ENCODE measurements around the gene TREM2. TPM values are rescaled to one million over a fixed set of nuclear protein-coding genes. Genes with fewer than 3 reads are reported as not detected.
A peak's percentile ranks its signal among the peaks of the same experiment; 100 is the strongest.

The TREM2 gene
- polyA plus RNA-seq, 3 donors, result 0.47 to 0.90 (median 0.83) TPM

DNA sequence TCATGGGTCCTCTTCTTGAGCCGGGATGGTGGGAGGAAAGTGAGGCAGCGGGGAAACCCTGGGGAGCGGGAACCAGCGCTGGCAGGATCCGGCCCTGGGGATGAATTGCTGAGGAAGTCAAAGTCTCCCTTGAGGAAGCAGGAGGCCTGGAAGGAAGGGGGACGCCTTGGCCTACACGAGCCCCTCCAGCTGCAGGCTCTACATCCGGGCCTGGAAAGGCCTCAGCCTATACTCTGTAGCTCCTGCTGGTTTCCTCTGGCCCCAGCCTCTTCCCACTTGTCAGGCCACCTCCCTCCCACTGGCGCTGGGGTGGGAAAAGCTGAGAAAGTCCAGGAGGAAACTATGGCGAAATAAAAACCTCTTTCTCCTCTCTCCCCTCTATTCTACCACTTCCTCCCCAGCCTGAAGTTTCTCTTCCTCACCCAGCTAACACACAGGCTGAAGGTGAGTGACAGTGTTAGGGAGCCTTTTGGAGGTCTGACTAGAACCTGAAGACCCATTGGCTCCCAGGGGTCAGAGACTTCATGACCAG is 23.2 kb upstream of the TREM2 start:
- no peak for DNase-seq

- DNase-seq, result no peak
Measured at GRCh38 chr6:41184761-41185160, 21.8 kb upstream of the TREM2 start.

DNA sequence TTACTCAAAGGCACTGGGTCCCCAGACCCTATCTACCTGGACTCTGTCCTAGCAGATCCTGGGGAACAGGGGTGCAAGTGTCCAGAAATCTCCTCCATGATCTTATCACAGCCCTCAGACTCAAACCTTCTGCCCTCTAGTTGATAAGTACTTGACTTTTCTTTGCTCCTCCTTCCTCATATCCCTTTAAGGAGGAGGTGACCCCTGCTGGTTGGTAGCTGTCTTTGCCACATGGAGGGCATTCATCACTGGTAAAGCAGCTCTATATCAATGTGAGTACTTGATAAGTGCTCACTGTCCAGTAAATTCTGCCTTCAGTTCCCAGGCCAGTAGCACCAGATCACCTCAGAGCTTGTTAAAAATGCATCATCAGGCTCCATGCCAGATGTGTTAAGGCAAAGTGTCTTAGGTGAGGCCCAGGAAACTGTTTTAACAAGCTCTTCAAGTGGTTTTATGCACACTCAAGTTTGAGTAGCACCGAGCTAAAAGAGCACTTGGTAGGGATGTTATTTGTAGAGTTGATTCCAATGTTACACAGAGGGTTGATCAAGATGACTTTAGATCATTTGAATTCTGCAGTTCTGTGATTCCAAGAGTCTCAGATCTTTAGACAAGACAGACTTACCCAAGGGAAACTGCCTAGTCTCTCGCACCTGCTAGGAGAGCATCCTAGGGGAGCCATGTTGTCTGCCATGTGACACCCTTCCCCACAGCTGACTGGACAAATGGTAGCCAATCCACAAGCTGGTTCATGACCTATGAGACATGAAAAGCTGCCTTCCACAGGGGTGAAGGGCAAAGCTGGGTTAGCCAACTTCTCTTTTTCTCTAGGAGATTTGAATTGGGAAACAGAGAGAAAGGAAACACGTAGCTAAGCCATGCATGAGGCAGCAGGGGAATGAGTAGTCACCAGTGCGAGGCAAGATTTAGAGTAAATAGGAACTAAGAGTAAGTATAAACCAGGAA is 19.4 kb upstream of the TREM2 start:
- peak; percentile 33 for DNase-seq

DNA sequence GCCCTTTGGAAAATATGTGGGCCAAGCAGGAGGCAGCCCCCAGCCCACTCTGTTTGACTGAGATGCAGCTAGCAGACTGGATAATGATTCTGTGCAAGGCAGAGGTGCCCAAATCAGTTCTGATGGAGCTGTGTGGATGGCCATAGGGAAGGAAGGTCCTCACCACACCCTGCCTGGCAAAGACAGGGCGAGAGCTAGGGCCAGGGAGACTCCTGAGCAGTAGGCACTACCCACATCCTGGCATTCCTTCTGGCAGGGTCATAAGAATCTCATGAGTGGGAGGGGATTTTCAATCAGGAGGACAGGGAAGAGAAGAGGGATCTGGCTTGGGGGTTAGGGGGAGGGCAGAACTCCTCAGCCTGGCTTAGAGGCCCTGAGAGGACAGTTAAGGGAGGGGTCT is 18.6 kb upstream of the TREM2 start:
- DNase-seq, result no peak

DNA sequence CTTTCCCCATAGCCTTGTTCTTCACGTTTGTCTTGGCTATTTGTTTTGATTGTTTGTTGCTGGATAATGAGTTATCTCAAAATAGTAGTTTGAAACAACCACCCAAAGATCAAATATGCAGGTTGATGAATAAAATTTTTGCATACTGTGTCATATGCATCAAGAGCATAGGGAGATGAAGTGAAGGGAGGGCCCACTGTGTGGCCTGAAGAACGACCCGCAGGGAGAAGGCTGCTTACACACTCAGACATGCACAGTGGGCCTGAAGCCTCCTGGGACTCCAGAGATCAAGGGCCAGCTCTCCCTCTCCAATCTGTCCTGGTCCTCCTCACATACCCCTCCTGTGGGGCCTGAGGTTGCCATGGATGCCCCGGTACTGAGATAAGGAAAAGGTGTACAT is 16.2 kb upstream of the TREM2 start:
- no peak for DNase-seq

DNA sequence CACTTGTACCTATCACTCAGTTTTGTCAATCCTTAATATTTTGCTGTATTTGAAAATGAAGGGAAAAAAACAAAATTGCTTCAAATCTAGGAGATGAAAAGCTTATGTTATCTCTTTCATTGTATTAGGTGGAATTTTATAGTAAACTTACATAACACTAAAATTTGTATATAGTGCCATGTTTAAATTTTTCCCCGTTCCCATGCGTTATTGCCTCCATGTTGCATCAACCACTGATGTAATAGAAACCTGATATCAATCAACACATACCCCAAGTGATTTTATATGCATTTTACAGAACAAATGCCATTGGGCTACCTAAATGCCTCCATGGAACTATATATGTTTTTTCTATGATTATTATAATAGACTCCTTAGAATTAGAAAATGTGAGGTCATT is 14.8 kb upstream of the TREM2 start:
- DNase-seq, result no peak

- no peak for DNase-seq
Measured at GRCh38 chr6:41177287-41177686, 14.4 kb upstream of the TREM2 start.

GRCh38 chr6:41176189-41176588 is 13.3 kb upstream of the TREM2 start:
- DNase-seq, result no peak

- no peak for DNase-seq
Measured at GRCh38 chr6:41175084-41175483, 12.2 kb upstream of the TREM2 start.

DNA sequence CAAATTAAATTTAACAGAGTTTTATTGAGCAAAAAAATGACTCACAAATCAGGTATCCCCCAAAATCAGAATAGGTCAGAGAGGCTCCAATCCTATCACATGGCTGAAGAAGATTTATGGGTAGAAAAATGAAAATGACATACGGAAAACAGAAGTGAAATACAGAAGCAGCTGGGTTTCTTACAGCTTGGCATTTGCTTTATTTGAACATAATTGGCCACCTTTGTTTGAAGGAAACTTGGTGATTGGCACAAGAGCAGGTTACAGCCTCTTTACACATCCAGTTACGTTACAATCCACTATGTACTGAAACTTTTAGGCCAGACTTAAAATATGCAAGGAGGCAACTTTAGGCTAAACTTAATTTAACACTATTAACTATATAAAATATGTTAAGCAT is 11.7 kb upstream of the TREM2 start:
- no peak for DNase-seq

DNA sequence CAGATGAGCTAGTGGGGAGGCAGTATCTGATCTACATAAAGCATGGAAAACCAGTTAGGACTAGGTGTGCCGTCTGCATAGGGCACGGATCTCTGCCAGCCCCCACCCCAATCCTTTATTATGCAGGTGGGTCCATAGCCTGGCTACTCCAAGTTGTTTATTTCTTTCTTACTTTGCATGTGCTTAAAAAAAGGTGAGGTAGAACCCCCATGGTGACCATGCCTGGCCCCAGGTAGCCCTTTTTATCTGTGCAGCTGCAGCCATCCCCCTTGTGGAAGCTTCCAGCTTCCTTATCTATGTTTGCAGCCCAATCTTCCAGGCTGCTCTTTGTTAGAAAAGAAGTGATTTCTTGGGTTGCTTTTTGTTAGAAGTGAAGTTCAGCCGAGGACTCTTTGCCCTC is 9.0 kb upstream of the TREM2 start:
- DNase-seq, result no peak

GRCh38 chr6:41170547-41171160 is 7.7 kb upstream of the TREM2 start:
- no peak for DNase-seq

GRCh38 chr6:41167173-41167963 is 4.5 kb upstream of the TREM2 start:
- DNase-seq, result peak; percentile 53

GRCh38 chr6:41164551-41165120 is 1.7 kb upstream of the TREM2 start:
- peak; percentile 67 for DNase-seq

DNA sequence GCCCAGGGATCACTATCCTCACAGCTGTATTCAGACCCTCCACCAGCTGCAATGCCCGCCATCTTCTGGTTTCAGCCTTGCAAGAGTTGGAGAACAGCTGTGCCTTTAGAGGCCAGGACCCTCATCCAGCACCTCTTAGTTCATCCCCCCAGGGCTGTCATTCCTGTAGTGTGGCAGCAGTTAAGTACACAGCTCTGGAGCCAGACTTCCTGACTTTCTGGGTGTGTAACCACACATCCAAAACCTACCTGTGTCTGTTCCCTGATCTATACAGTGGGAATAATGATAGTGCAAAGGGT is 452 bp upstream of the TREM2 start:
- DNase-seq, result no peak

GRCh38 chr6:41161851-41162552 is 914 bp downstream of the TREM2 start:
- no peak for DNase-seq

GRCh38 chr6:41161380-41161779 is 1.5 kb downstream of the TREM2 start:
- no peak for DNase-seq

GRCh38 chr6:41160933-41161332 is 2.0 kb downstream of the TREM2 start:
- DNase-seq, result no peak

GRCh38 chr6:41159415-41160082 is 3.4 kb downstream of the TREM2 start:
- peak; percentile 71 for DNase-seq

DNA sequence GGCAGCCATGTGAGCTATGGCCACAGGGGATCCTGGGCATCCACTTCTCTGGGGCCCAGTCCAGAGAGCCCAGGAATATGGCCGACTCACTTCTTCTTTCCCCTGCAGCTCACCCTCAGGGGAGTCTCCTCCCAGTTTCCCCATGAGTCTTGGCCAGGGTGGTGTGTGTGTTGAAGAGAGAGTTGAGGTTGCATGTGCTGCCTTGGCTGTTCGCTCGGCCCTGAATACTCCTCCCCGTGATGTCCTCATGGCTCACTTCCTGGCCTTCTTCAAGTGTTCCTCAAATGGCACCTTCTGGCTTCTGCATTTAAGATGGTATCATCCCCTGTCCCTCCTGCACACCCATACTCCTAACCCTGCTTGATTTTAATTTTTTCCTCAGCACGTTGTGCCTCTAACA is 5.6 kb downstream of the TREM2 start:
- DNase-seq, result no peak

DNA sequence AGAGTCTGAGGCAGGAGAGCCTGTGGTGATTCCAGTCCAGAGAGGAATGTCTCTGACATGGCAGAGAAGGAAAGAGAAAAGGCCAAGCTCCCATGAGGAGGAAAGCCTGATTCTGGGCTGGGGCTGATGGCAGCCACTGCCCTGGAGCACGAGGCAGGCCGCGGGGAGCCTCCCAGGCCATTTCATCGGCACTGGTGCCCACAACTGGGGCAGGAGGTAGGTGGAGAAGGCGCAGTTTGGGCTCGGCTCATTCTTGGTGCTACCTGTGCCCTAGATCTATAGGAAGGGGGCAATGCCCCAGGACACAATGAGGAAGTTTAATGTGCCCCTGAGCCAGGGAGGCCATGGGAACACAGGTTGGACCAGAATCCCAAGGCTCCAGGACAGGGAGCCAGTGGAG is 6.1 kb downstream of the TREM2 start:
- no peak for DNase-seq
